Astrocyte of the spinal cord (primary cell): ENCODE data around the gene ATP2B2.
A peak's percentile ranks its signal among the peaks of the same experiment; 100 is the strongest.

Experiments used
- DNase-seq: peaks from one replicate; pipeline ENCODE4 v3.0.0; 2011; ENCODE audit warnings: low read depth, low spot score
- H3K4me3 ChIP-seq: 2 replicates; pipeline ENCODE4 v1.5.1; 2011; ENCODE audit warnings: low read depth, mild to moderate bottlenecking, low read length, moderate library complexity
- CTCF ChIP-seq: IDR thresholded peaks from 2 replicates; pipeline ENCODE4 v1.5.1; 2012; ENCODE audit warnings: low read depth, mild to moderate bottlenecking, low read length, inconsistent platforms
- in situ Hi-C: cut with HindIII; loops from 2 replicates; pipeline ENCODE4 v1.10.0; 2017; ENCODE audit warnings: low sequenced_read_pairs

ATP2B2 gene

GRCh38 chr3:10375296-10376053 is 129.9 kb downstream of the ATP2B2 start:
- in situ Hi-C loops = no loop called here
- H3K4me3 ChIP-seq = no peak overlapping the region
- DNase-seq = no peak
- no peak for TF ChIP-seq CTCF

DNA sequence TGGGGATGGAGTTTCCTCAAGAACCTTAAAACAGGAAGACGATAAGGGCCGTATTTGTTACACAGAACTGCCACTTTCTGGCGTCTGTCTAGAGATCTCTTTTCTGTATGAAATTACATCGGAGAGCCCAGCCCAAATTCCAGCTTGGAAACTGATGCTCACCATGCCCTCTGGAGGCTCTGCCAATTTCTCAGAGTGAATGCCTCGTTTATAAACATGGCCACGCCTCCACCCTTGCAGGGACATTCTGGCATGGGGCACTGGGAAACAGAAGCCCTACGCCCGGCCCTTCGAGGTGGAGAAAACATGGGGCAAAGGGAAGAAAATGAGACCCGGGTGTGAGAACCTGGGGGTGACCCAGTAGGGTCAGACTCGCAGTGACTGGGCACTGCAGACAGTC is 131.1 kb downstream of the ATP2B2 start:
- TF ChIP-seq CTCF = no peak
- in situ Hi-C loops = no loop called here
- no peak for DNase-seq
- no peak overlapping the region for H3K4me3 ChIP-seq

DNA sequence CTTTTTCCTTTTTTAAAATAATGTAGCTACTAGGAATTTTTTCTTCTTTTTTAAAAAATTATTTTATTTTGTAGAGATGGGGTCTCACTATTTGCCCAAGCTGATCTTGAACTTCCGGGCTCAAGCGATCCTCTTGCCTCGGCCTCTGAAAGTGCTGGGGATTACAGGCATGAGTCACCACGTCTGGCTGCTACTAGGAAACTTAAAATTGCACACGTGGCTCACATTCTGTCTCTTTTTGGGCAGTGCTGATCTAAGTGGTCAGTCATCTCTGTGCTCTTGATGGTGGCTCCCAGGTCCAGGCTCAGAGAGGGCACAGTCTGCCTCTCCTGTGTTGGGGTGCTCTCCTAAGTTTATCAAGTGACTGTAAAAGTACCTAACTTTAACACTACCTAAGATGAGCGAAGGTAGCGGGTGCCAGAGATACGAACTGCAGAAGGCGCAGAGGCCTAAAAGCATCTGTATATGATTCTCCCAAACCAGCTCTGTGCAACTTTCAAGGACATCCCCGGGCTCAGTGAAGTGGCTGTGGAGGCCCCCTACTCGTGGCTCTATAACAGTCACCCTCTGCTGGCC is 131.6 kb downstream of the ATP2B2 start:
- in situ Hi-C loops = no loop called here
- TF ChIP-seq CTCF = no peak
- peak; percentile 55 for DNase-seq
- H3K4me3 ChIP-seq = no peak overlapping the region

DNA sequence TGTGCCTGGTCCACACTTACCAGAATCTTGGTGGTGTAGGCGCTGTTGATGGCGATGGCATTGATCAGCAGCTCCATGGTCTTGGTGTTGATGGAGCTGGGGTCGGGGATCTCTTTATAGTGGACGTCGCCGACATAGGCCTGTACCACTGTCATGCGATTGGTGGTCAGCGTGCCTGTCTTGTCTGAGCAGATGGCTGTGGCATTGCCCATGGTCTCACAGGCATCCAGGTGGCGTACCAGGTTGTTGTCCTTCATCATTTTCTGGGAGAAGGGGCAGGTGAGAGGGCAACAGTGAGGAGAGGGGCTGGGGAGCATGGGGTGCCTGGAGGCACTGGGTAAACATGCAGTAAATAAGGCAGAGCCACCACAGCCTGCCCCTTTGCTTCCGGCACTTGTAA is 133.6 kb downstream of the ATP2B2 start:
- DNase-seq = no peak
- no peak for TF ChIP-seq CTCF
- in situ Hi-C loops = no loop called here
- no peak overlapping the region for H3K4me3 ChIP-seq

GRCh38 chr3:10371167-10371566 is 134.2 kb downstream of the ATP2B2 start:
- H3K4me3 ChIP-seq = no peak overlapping the region
- in situ Hi-C loops = no loop called here
- no peak for TF ChIP-seq CTCF
- DNase-seq = no peak

- H3K4me3 ChIP-seq = no peak overlapping the region
- in situ Hi-C loops = no loop called here
- DNase-seq = peak; percentile 43
- no peak for TF ChIP-seq CTCF
Measured at GRCh38 chr3:10370429-10370828, 135.0 kb downstream of the ATP2B2 start.
